HepG2 (cell line): Measurements from ENCODE around the gene ABHD11. TPM values are rescaled to one million over a fixed set of nuclear protein-coding genes. Genes with fewer than 3 reads are reported as not detected.

ENCODE experiments used
- HDAC1 ChIP-seq: sonication (generic); formaldehyde crosslinking; IDR thresholded peaks from 2 replicates; pipeline ENCODE4 v1.5.1; 2020; ENCODE audit warnings: mild to moderate bottlenecking, missing genetic modification reagents
- POLR2G ChIP-seq: fragments of 200-400 bp; formaldehyde crosslinking; IDR thresholded peaks from 2 replicates; pipeline ENCODE4 v1.6.1; 2018; ENCODE audit warnings: mild to moderate bottlenecking, low read depth, low read length, moderate library complexity
- TCF7 ChIP-seq: sonication (generic); IDR thresholded peaks from 2 replicates; pipeline ENCODE4 v1.6.1; 2016; ENCODE audit warnings: antibody characterized with exemption, low read depth
- ZNF432 ChIP-seq: sonication (generic); formaldehyde crosslinking; IDR thresholded peaks from 2 replicates; pipeline ENCODE4 v1.5.0; 2020; ENCODE audit warnings: missing genetic modification reagents, mild to moderate bottlenecking, borderline replicate concordance
- polyA plus RNA-seq, 8 experiments: library from polyadenylated mRNA; depleted of rRNA in 3 of 8; stranded (reverse) in 7 of 8; unstranded in 1 of 8; fragments of >200 nt; fragmentation: Illumina TruSeq in 4 of 8; extraction: Trizol in 4 of 8; gene quantifications; 2 replicates each; pipeline versions ENCODE4 v1.2.1 to v1.2.3, GENCODE V29; 2011 to 2016; ENCODE audit warnings: low read depth in 4 of 8, missing spikeins in 1 of 8, mixed read lengths in 1 of 8; ENCODE audit not compliant: insufficient read depth in 1 of 8
- total RNA-seq, 5 experiments: library from RNA; depleted of rRNA; stranded (reverse); fragments of >200 nt; fragmentation: Illumina TruSeq; extraction: Trizol; gene quantifications; 2 replicates each; pipeline ENCODE4 v1.2.3, GENCODE V29; 2016; ENCODE audit warnings: low read depth in 1 of 5
- TF ChIP-seq, protein P1 (sequence below): sonication (generic); formaldehyde crosslinking; IDR thresholded peaks from 2 replicates; pipeline ENCODE4 v1.5.0; 2020; ENCODE audit warnings: mild to moderate bottlenecking, missing genetic modification reagents
- TF ChIP-seq, protein P2 (sequence below): sonication (generic); formaldehyde crosslinking; IDR thresholded peaks from 2 replicates; pipeline ENCODE4 v1.4.0; 2020; ENCODE audit warnings: missing genetic modification reagents, mild to moderate bottlenecking, borderline replicate concordance
- TF ChIP-seq, protein P3 (sequence below): sonication (generic); formaldehyde crosslinking; IDR thresholded peaks from 2 replicates; pipeline ENCODE4 v1.5.1; 2020; ENCODE audit warnings: missing genetic modification reagents, mild to moderate bottlenecking, borderline replicate concordance
- TF ChIP-seq, protein P4 (sequence below): sonication (generic); formaldehyde crosslinking; IDR thresholded peaks from 2 replicates; pipeline ENCODE4 v1.4.0; 2020; ENCODE audit warnings: missing genetic modification reagents

Gene ABHD11
- total and polyA plus RNA-seq, 2 of the 13 experiments (the other 11 are each of a cell fraction or from before 2014, with no cell fraction given): 7.0 to 8.1 TPM

DNA sequence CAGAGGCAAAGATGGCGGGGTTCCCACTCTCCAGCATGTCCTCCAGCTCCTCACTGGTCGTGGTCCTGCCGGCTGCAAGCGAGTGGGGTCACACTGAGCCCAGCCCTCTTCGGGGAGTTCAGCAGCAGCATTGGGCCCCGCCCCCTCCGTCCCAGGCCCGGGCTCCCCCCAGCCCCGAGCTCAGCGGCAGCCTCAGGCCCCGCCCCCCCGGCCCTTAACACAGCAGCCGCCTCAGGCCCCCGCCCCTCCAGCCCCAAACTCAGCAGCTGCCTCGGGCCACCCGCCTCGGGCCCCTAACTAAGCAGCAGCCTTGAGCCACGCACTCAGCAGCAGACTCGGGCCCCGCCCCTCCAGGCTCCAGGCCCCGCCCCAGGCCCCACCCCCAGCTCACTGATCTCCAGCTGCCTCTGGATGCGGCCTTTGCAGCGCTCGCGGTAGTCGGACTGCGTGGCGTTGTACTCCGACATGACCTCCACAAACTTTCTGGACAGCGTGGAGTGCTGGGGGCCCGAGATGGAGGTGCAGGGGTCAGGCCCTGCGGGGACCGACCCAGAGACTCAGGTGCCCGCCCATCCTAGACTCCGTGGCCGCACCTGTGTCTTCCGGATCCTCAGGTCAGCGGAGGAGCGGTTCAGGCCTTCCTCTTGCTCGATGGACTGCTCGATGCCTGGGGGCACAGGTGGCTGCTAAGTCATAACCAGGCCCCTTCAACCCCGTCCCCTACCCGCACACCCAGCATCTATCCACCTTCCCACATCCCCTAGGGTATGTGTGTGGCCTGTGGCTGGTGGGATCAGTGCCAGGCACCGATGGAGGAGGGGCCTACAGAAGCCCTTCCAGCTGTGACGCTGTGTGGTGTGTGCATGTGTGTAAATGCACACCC is 34.6 kb downstream of the ABHD11 start (continued):
- TF ChIP-seq, protein P1, sequence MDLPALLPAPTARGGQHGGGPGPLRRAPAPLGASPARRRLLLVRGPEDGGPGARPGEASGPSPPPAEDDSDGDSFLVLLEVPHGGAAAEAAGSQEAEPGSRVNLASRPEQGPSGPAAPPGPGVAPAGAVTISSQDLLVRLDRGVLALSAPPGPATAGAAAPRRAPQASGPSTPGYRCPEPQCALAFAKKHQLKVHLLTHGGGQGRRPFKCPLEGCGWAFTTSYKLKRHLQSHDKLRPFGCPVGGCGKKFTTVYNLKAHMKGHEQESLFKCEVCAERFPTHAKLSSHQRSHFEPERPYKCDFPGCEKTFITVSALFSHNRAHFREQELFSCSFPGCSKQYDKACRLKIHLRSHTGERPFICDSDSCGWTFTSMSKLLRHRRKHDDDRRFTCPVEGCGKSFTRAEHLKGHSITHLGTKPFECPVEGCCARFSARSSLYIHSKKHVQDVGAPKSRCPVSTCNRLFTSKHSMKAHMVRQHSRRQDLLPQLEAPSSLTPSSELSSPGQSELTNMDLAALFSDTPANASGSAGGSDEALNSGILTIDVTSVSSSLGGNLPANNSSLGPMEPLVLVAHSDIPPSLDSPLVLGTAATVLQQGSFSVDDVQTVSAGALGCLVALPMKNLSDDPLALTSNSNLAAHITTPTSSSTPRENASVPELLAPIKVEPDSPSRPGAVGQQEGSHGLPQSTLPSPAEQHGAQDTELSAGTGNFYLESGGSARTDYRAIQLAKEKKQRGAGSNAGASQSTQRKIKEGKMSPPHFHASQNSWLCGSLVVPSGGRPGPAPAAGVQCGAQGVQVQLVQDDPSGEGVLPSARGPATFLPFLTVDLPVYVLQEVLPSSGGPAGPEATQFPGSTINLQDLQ (CRISPR knock-in tag): no peak
- no peak for TF ChIP-seq ZNF432 (CRISPR knock-in tag)
- no peak for TF ChIP-seq HDAC1 (CRISPR knock-in tag)
- TF ChIP-seq TCF7: no peak
- TF ChIP-seq, protein P2, sequence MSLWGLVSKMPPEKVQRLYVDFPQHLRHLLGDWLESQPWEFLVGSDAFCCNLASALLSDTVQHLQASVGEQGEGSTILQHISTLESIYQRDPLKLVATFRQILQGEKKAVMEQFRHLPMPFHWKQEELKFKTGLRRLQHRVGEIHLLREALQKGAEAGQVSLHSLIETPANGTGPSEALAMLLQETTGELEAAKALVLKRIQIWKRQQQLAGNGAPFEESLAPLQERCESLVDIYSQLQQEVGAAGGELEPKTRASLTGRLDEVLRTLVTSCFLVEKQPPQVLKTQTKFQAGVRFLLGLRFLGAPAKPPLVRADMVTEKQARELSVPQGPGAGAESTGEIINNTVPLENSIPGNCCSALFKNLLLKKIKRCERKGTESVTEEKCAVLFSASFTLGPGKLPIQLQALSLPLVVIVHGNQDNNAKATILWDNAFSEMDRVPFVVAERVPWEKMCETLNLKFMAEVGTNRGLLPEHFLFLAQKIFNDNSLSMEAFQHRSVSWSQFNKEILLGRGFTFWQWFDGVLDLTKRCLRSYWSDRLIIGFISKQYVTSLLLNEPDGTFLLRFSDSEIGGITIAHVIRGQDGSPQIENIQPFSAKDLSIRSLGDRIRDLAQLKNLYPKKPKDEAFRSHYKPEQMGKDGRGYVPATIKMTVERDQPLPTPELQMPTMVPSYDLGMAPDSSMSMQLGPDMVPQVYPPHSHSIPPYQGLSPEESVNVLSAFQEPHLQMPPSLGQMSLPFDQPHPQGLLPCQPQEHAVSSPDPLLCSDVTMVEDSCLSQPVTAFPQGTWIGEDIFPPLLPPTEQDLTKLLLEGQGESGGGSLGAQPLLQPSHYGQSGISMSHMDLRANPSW: no peak
- TF ChIP-seq, protein P3, sequence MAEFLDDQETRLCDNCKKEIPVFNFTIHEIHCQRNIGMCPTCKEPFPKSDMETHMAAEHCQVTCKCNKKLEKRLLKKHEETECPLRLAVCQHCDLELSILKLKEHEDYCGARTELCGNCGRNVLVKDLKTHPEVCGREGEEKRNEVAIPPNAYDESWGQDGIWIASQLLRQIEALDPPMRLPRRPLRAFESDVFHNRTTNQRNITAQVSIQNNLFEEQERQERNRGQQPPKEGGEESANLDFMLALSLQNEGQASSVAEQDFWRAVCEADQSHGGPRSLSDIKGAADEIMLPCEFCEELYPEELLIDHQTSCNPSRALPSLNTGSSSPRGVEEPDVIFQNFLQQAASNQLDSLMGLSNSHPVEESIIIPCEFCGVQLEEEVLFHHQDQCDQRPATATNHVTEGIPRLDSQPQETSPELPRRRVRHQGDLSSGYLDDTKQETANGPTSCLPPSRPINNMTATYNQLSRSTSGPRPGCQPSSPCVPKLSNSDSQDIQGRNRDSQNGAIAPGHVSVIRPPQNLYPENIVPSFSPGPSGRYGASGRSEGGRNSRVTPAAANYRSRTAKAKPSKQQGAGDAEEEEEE (CRISPR knock-in tag): no peak
- TF ChIP-seq POLR2G: no peak
- TF ChIP-seq, protein P4, sequence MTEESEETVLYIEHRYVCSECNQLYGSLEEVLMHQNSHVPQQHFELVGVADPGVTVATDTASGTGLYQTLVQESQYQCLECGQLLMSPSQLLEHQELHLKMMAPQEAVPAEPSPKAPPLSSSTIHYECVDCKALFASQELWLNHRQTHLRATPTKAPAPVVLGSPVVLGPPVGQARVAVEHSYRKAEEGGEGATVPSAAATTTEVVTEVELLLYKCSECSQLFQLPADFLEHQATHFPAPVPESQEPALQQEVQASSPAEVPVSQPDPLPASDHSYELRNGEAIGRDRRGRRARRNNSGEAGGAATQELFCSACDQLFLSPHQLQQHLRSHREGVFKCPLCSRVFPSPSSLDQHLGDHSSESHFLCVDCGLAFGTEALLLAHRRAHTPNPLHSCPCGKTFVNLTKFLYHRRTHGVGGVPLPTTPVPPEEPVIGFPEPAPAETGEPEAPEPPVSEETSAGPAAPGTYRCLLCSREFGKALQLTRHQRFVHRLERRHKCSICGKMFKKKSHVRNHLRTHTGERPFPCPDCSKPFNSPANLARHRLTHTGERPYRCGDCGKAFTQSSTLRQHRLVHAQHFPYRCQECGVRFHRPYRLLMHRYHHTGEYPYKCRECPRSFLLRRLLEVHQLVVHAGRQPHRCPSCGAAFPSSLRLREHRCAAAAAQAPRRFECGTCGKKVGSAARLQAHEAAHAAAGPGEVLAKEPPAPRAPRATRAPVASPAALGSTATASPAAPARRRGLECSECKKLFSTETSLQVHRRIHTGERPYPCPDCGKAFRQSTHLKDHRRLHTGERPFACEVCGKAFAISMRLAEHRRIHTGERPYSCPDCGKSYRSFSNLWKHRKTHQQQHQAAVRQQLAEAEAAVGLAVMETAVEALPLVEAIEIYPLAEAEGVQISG: no peak
